OCI-LY1 (cell line): ENCODE measurements around the gene FTO.

ENCODE experiments used
- H2AFZ ChIP-seq: fragments of 200-600 bp; sonication (generic), shearing (Covaris generic); 2 replicates; pipeline ENCODE4 v1.6.0; 2014; ENCODE audit warnings: antibody characterized with exemption, mild to moderate bottlenecking, low read length
- H3F3A ChIP-seq: fragments of 200-600 bp; sonication (generic), shearing (Covaris generic); 2 replicates; pipeline ENCODE4 v1.6.0; 2014; ENCODE audit warnings: mild to moderate bottlenecking, antibody characterized with exemption, low read length, moderate library complexity; ENCODE audit not compliant: insufficient read depth
- H3K27ac ChIP-seq: fragments of 200-600 bp; sonication (generic); 2 replicates; pipeline ENCODE4 v1.5.1; 2014; ENCODE audit warnings: low read length, mixed run types, mild to moderate bottlenecking, low read depth; ENCODE audit not compliant: poor library complexity, severe bottlenecking
- H3K27me3 ChIP-seq: fragments of 200-600 bp; sonication (generic); 2 replicates; pipeline ENCODE4 v1.6.0; 2014; ENCODE audit warnings: antibody characterized with exemption, mild to moderate bottlenecking, low read length, moderate library complexity; ENCODE audit not compliant: insufficient read depth
- H3K36me3 ChIP-seq: fragments of 200-600 bp; sonication (generic); 2 replicates; pipeline ENCODE4 v1.6.1; 2014; ENCODE audit warnings: mild to moderate bottlenecking, antibody characterized with exemption, low read length, moderate library complexity, mixed read lengths; ENCODE audit not compliant: insufficient read depth
- H3K4me1 ChIP-seq: fragments of 200-600 bp; sonication (generic); 2 replicates; pipeline ENCODE4 v1.5.1; 2014; ENCODE audit warnings: mild to moderate bottlenecking, low read length, moderate library complexity; ENCODE audit not compliant: insufficient read depth, severe bottlenecking
- H3K4me2 ChIP-seq: fragments of 200-600 bp; sonication (generic), shearing (Covaris generic); 2 replicates; pipeline ENCODE4 v1.6.1; 2014; ENCODE audit warnings: low read length
- H3K4me3 ChIP-seq: fragments of 200-600 bp; sonication (generic); 2 replicates; pipeline ENCODE4 v1.5.1; 2014; ENCODE audit warnings: low read length, low read depth, mild to moderate bottlenecking, mixed read lengths; ENCODE audit not compliant: poor library complexity, severe bottlenecking
- H3K79me2 ChIP-seq: fragments of 200-600 bp; shearing (Covaris generic); 2 replicates; pipeline ENCODE4 v1.6.1; 2016; ENCODE audit warnings: mixed run types, low read length, mixed read lengths; ENCODE audit not compliant: insufficient read depth
- H3K9ac ChIP-seq: fragments of 200-600 bp; sonication (generic), shearing (Covaris generic); 2 replicates; pipeline ENCODE4 v1.6.1; 2014; ENCODE audit warnings: mild to moderate bottlenecking, low read length, mixed read lengths
- H3K9me2 ChIP-seq: fragments of 200-600 bp; sonication (generic), shearing (Covaris generic); 2 replicates; pipeline ENCODE4 v1.6.1; 2014; ENCODE audit warnings: low read depth, mild to moderate bottlenecking, low read length, mixed read lengths
- H3K9me3 ChIP-seq: fragments of 200-600 bp; shearing (Covaris generic); 2 replicates; pipeline ENCODE4 v1.6.1; 2014; ENCODE audit warnings: low read length, mixed read lengths
- H4K20me1 ChIP-seq: fragments of 200-600 bp; sonication (generic), shearing (Covaris generic); 2 replicates; pipeline ENCODE4 v1.6.0; 2016; ENCODE audit warnings: mild to moderate bottlenecking, low read length; ENCODE audit not compliant: insufficient read depth
- CTCF ChIP-seq: fragments of 200-600 bp; sonication (generic), shearing (Covaris generic); IDR thresholded peaks from 2 replicates; pipeline ENCODE4 v1.5.1; 2017; ENCODE audit warnings: mild to moderate bottlenecking, antibody characterized with exemption, low read length, moderate library complexity, mixed read lengths
- EZH2 ChIP-seq: fragments of 200-600 bp; sonication (generic), shearing (Covaris generic); IDR thresholded peaks from 2 replicates; pipeline ENCODE4 v1.8.0; 2017; ENCODE audit warnings: borderline replicate concordance, mixed run types, mild to moderate bottlenecking, antibody characterized with exemption, low read length, moderate library complexity, mixed read lengths

The FTO gene

GRCh38 chr16:53933407-53933806 lies 229.5 kb downstream of the FTO start:
- no peak overlapping the region for H3K4me2 ChIP-seq
- H3K36me3 ChIP-seq = peaks cover 7% of the 10 kb centered on the region
- no peak overlapping the region for H3K4me3 ChIP-seq
- no peak overlapping the region for H3K27ac ChIP-seq
- H3K9me2 ChIP-seq = no peaks in the 10 kb centered on the region
- no peak overlapping the region for H2AFZ ChIP-seq
- no peaks in the 10 kb centered on the region for H3K4me1 ChIP-seq
- H3K27me3 ChIP-seq = no peaks in the 10 kb centered on the region
- no peaks in the 10 kb centered on the region for H4K20me1 ChIP-seq
- TF ChIP-seq CTCF (no peak), EZH2 (no peak)
- no peak overlapping the region for H3K9ac ChIP-seq
- no peaks in the 10 kb centered on the region for H3K79me2 ChIP-seq
- no peaks in the 10 kb centered on the region for H3F3A ChIP-seq
- H3K9me3 ChIP-seq = no peaks in the 10 kb centered on the region

- no peak overlapping the region for H2AFZ ChIP-seq
- no peaks in the 10 kb centered on the region for H4K20me1 ChIP-seq
- no peaks in the 10 kb centered on the region for H3K4me1 ChIP-seq
- H3K9ac ChIP-seq = no peak overlapping the region
- no peaks in the 10 kb centered on the region for H3K9me3 ChIP-seq
- H3K27ac ChIP-seq = no peak overlapping the region
- H3K27me3 ChIP-seq = no peaks in the 10 kb centered on the region
- no peaks in the 10 kb centered on the region for H3F3A ChIP-seq
- H3K79me2 ChIP-seq = no peaks in the 10 kb centered on the region
- no peak overlapping the region for H3K4me3 ChIP-seq
- H3K36me3 ChIP-seq = peaks cover 7% of the 10 kb centered on the region
- TF ChIP-seq EZH2 (no peak), CTCF (no peak)
- H3K4me2 ChIP-seq = no peak overlapping the region
- no peaks in the 10 kb centered on the region for H3K9me2 ChIP-seq
Measured at GRCh38 chr16:53936052-53936451, 232.1 kb downstream of the FTO start.

GRCh38 chr16:53936529-53936928 lies 232.6 kb downstream of the FTO start:
- Histone ChIP-seq H4K20me1 (no peaks in the 10 kb centered on the region), H3F3A (no peaks in the 10 kb centered on the region), H3K27ac (no peak overlapping the region), H3K9me2 (no peaks in the 10 kb centered on the region), H3K4me1 (no peaks in the 10 kb centered on the region), H3K27me3 (no peaks in the 10 kb centered on the region), H3K4me3 (no peak overlapping the region), H2AFZ (no peak overlapping the region), H3K9me3 (no peaks in the 10 kb centered on the region), H3K79me2 (no peaks in the 10 kb centered on the region), H3K36me3 (peaks cover 7% of the 10 kb centered on the region), H3K9ac (no peak overlapping the region), H3K4me2 (no peak overlapping the region)
- TF ChIP-seq EZH2 = no peak

- Histone ChIP-seq H3K79me2 (no peaks in the 10 kb centered on the region), H3K9ac (no peak overlapping the region), H3K9me3 (no peaks in the 10 kb centered on the region), H3K4me2 (no peak overlapping the region), H3K4me3 (no peak overlapping the region), H3K27me3 (no peaks in the 10 kb centered on the region), H3K27ac (no peak overlapping the region), H3K36me3 (peaks cover 7% of the 10 kb centered on the region), H2AFZ (no peak overlapping the region), H3K9me2 (no peaks in the 10 kb centered on the region), H3F3A (no peaks in the 10 kb centered on the region), H3K4me1 (no peaks in the 10 kb centered on the region), H4K20me1 (no peaks in the 10 kb centered on the region)
- TF ChIP-seq CTCF = no peak
- no peak for TF ChIP-seq EZH2
Measured at GRCh38 chr16:53937161-53937880, 233.4 kb downstream of the FTO start.
